NCI-H510A (cell line): ENCODE data around the gene MTMR12.
"Not testable (repeated sequence)": the region's sequence is repeated elsewhere in the genome, so short reads cannot be mapped to it uniquely, and the experiment has no call there.

Experiments used
- DNase-seq: peaks from one replicate; lab custom pipeline; 2025; lab: John Stamatoyannopoulos, UW

Gene MTMR12

GRCh38 chr5:32232441-32233219 is 80.1 kb downstream of the MTMR12 start:
- DNase-seq = peak; percentile 30

- DNase-seq = no peak
Measured at GRCh38 chr5:32231929-32232328, 80.8 kb downstream of the MTMR12 start.

- DNase-seq = no peak
Measured at GRCh38 chr5:32231241-32231640, 81.5 kb downstream of the MTMR12 start.

GRCh38 chr5:32230356-32231099 is 82.2 kb downstream of the MTMR12 start:
- no peak for DNase-seq

- no peak for DNase-seq
Measured at GRCh38 chr5:32229586-32229985, 83.2 kb downstream of the MTMR12 start.

GRCh38 chr5:32228816-32229215 is 83.9 kb downstream of the MTMR12 start:
- no peak for DNase-seq

- no peak for DNase-seq
Measured at GRCh38 chr5:32225445-32225844, 87.3 kb downstream of the MTMR12 start.

- DNase-seq = no peak
Measured at GRCh38 chr5:32223972-32224609, 88.6 kb downstream of the MTMR12 start.

GRCh38 chr5:32222723-32223470 is 89.8 kb downstream of the MTMR12 start:
- DNase-seq = no peak

- no peak for DNase-seq
Measured at GRCh38 chr5:32217886-32218396, 94.8 kb downstream of the MTMR12 start.

- not testable (repeated sequence) for DNase-seq
Measured at GRCh38 chr5:32214344-32214743, 98.4 kb downstream of the MTMR12 start.

GRCh38 chr5:32210151-32210550 is 102.6 kb downstream of the MTMR12 start:
- no peak for DNase-seq

GRCh38 chr5:32208837-32209236 is 103.9 kb downstream of the MTMR12 start:
- DNase-seq = not testable (repeated sequence)

- no peak for DNase-seq
Measured at GRCh38 chr5:32207355-32207634, 105.4 kb downstream of the MTMR12 start.

- DNase-seq = no peak
Measured at GRCh38 chr5:32206509-32207354, 106.0 kb downstream of the MTMR12 start.

- DNase-seq = no peak
Measured at GRCh38 chr5:32206053-32206452, 106.7 kb downstream of the MTMR12 start.

- DNase-seq = no peak
Measured at GRCh38 chr5:32202394-32202793, 110.3 kb downstream of the MTMR12 start.

GRCh38 chr5:32201122-32201753 is 111.5 kb downstream of the MTMR12 start:
- no peak for DNase-seq

GRCh38 chr5:32197032-32197431 is 115.7 kb downstream of the MTMR12 start:
- DNase-seq = no peak

GRCh38 chr5:32195265-32195664 is 117.5 kb downstream of the MTMR12 start:
- DNase-seq = no peak

- DNase-seq = peak; percentile 83
Measured at GRCh38 chr5:32193591-32193990, 119.1 kb downstream of the MTMR12 start.
